GM23248 (cell line): ENCODE results near the gene CCDC160.

Experiments
- EZH2 ChIP-seq: fragments of 200-600 bp; sonication (generic); IDR thresholded peaks from 2 replicates; pipeline ENCODE4 v1.6.1; 2018; ENCODE audit warnings: antibody characterized with exemption, mild to moderate bottlenecking; ENCODE audit not compliant: insufficient read depth, poor library complexity, severe bottlenecking
- EZH2phosphoT487 ChIP-seq: fragments of 200-600 bp; sonication (generic); IDR thresholded peaks from 2 replicates; pipeline ENCODE4 v1.6.1; 2018; ENCODE audit warnings: antibody characterized with exemption, moderate library complexity, mild to moderate bottlenecking, low read depth; ENCODE audit not compliant: insufficient read depth

GRCh38 chrX:134287346-134287745 is 50.4 kb downstream of the CCDC160 start:
- TF ChIP-seq EZH2phosphoT487 (no peak), EZH2 (no peak)
